K562 (cell line): ENCODE results near the gene NR0B1. TPM values are rescaled to one million over a fixed set of nuclear protein-coding genes. Genes with fewer than 3 reads are reported as not detected.

Experiments
- ATAC-seq: fragments of 200-7000 bp; cut with Tn5 transposase; 3 replicates; pipeline ENCODE4 v1.9.1; 2020; ENCODE audit warnings: moderate library complexity
- BruUV-seq: library from RNA; stranded (reverse); fragments of 400-500 nt; replicated peaks from 2 replicates; lab custom pipeline; 2021; lab: Mats Ljungman, UMichigan
- CTCF ChIA-PET: fragments of 300-600 bp; formaldehyde crosslinking; extraction: SDS; loops from one replicate; lab custom pipeline; 2021; ENCODE audit warnings: low intra/inter-chr PET ratio; lab: Yijun Ruan, JAX
- POLR2A ChIA-PET: fragments of 300-600, 350-650 bp; sonication (Branson Sonifier 250); formaldehyde crosslinking; extraction: SDS; loops from one replicate; lab custom pipeline; 2021; ENCODE audit warnings: antibody characterized with exemption, inconsistent platforms; lab: Yijun Ruan, JAX
- DNase-seq, 4 experiments: peaks; one replicate each; pipeline versions ENCODE4 v3.0.0 to v3.0.0-alpha.2; 2011 to 2018; ENCODE audit warnings: low spot score in 3 of 4, mixed read lengths in 3 of 4; ENCODE audit errors: extremely low read depth in 1 of 4
- FAIRE-seq: peaks from 2 replicates; lab custom pipeline; 2011; peaks lifted over from hg19 to GRCh38; lab: Jason Lieb, UNC
- H2AFZ ChIP-seq: 2 replicates; pipeline ENCODE4 v1.6.0; 2011; ENCODE audit warnings: low read depth, low read length, control low read depth, inconsistent platforms
- H3K27ac ChIP-seq: fragments of 200-600 bp; 3 replicates; pipeline ENCODE4 v1.8.0; 2011; ENCODE audit warnings: low read depth, mild to moderate bottlenecking, control low read depth, inconsistent platforms, low read length, moderate library complexity, mixed read lengths; ENCODE audit errors: extremely low read depth
- H3K27me3 ChIP-seq, 2 experiments: fragments of 300-600 bp in 1 of 2; 2 replicates in 1 of 2; 3 replicates in 1 of 2; pipeline versions ENCODE4 v1.6.0 to v1.8.0; 2011; ENCODE audit warnings: inconsistent platforms in 2 of 2, low read length in 2 of 2, mild to moderate bottlenecking in 1 of 2, mixed read lengths in 1 of 2, moderate library complexity in 1 of 2; ENCODE audit not compliant: control insufficient read depth in 2 of 2, insufficient read depth in 2 of 2
- H3K36me3 ChIP-seq: fragments of 300-600 bp; 3 replicates; pipeline ENCODE4 v1.8.0; 2011; ENCODE audit warnings: mild to moderate bottlenecking, low read length, inconsistent platforms; ENCODE audit not compliant: control insufficient read depth, insufficient read depth
- H3K4me1 ChIP-seq, 2 experiments: fragments of 200-600 bp in 1 of 2; replicated peaks in 1 of 2; 2 replicates in 1 of 2; 3 replicates in 1 of 2; pipeline versions ENCODE4 v1.5.1 to v1.8.0; 2011; ENCODE audit warnings: inconsistent platforms in 2 of 2, low read length in 2 of 2, mild to moderate bottlenecking in 1 of 2, mixed read lengths in 1 of 2, moderate library complexity in 1 of 2; ENCODE audit not compliant: control insufficient read depth in 2 of 2, insufficient read depth in 2 of 2
- H3K4me2 ChIP-seq: 2 replicates; pipeline ENCODE4 v1.6.1; 2011; ENCODE audit warnings: low read length, control low read depth, inconsistent platforms, mixed read lengths; ENCODE audit not compliant: insufficient read depth
- H3K4me3 ChIP-seq: fragments of 200-600 bp; sonication (generic), shearing (Covaris generic); 2 replicates; pipeline ENCODE4 v1.5.1; 2016; ENCODE audit warnings: control low read depth, inconsistent platforms
- H3K79me2 ChIP-seq: fragments of 200-600 bp; 3 replicates; pipeline ENCODE4 v1.8.0; 2011; ENCODE audit warnings: low read length, inconsistent platforms; ENCODE audit not compliant: control insufficient read depth, insufficient read depth
- H3K9ac ChIP-seq, 2 experiments: 2 replicates each; pipeline versions ENCODE4 v1.6.0 to v1.6.1; 2011; ENCODE audit warnings: low read depth in 2 of 2, low read length in 2 of 2, control low read depth in 1 of 2, inconsistent platforms in 1 of 2, mild to moderate bottlenecking in 1 of 2, mixed read lengths in 1 of 2; ENCODE audit not compliant: insufficient read depth in 1 of 2
- H3K9me1 ChIP-seq: one replicate; pipeline ENCODE4 v1.6.0; 2011; ENCODE audit warnings: inconsistent platforms, mild to moderate bottlenecking, low read length, moderate library complexity; ENCODE audit not compliant: control insufficient read depth, insufficient read depth
- H3K9me3 ChIP-seq: replicated peaks from 2 replicates; pipeline ENCODE4 v1.5.1; 2011; ENCODE audit warnings: low read depth, low read length, inconsistent platforms; ENCODE audit not compliant: control insufficient read depth, insufficient read depth
- H4K20me1 ChIP-seq: replicated peaks from 2 replicates; pipeline ENCODE4 v1.6.1; 2011; ENCODE audit warnings: low read length, inconsistent platforms, mixed read lengths; ENCODE audit not compliant: control insufficient read depth, insufficient read depth
- CHD2 ChIP-seq: IDR thresholded peaks from 2 replicates; pipeline ENCODE4 v1.6.1; 2011; ENCODE audit warnings: low read depth, low read length
- DEAF1 ChIP-seq: fragments of 450-650 bp; formaldehyde crosslinking; IDR thresholded peaks from 2 replicates; pipeline ENCODE4 v1.4.0; 2020; ENCODE audit warnings: mild to moderate bottlenecking, moderate library complexity
- HDAC8 ChIP-seq: fragments of 450-650 bp; IDR thresholded peaks from 2 replicates; pipeline ENCODE4 v1.6.1; 2016; ENCODE audit warnings: mild to moderate bottlenecking, missing genetic modification characterization, moderate library complexity, missing compliant biosample characterization
- MEF2D ChIP-seq: conservative IDR thresholded peaks from 2 replicates; pipeline ENCODE4 v1.6.1; 2016; ENCODE audit warnings: low read depth, missing genetic modification characterization, missing compliant biosample characterization
- POLR3A ChIP-seq: IDR thresholded peaks from 2 replicates; pipeline ENCODE4 v1.6.1; 2011; ENCODE audit warnings: borderline replicate concordance, mild to moderate bottlenecking, moderate library complexity; ENCODE audit not compliant: insufficient read length, insufficient read depth; ENCODE audit errors: extremely low read depth
- PRDM10 ChIP-seq: fragments of 450-650 bp; IDR thresholded peaks from 2 replicates; pipeline ENCODE4 v1.6.1; 2018; ENCODE audit not compliant: partially characterized antibody
- RBM17 ChIP-seq: fragments of 200-400 bp; formaldehyde crosslinking; IDR thresholded peaks from 2 replicates; pipeline ENCODE4 v1.6.1; 2017; ENCODE audit warnings: low read depth, mild to moderate bottlenecking, low read length, borderline replicate concordance
- TAL1 ChIP-seq: fragments of 450-650 bp; IDR thresholded peaks from 2 replicates; pipeline ENCODE4 v1.6.1; 2016; ENCODE audit warnings: mild to moderate bottlenecking
- THRA ChIP-seq: fragments of 450-650 bp; IDR thresholded peaks from 2 replicates; pipeline ENCODE4 v1.6.1; 2017; ENCODE audit warnings: mild to moderate bottlenecking, moderate library complexity
- ZNF431 ChIP-seq: sonication (generic); formaldehyde crosslinking; IDR thresholded peaks from 2 replicates; pipeline ENCODE4 v1.8.0; 2022; ENCODE audit warnings: mild to moderate bottlenecking, missing genetic modification reagents
- ZNF445 ChIP-seq: fragments of 250-450 bp; sonication (Bioruptor Pico); IDR thresholded peaks from 2 replicates; pipeline ENCODE4 v1.4.0; 2020; ENCODE audit warnings: low read depth, mild to moderate bottlenecking, moderate library complexity
- ZNF512 ChIP-seq: IDR thresholded peaks from 2 replicates; pipeline ENCODE4 v1.6.1; 2016; ENCODE audit warnings: missing genetic modification characterization, missing compliant biosample characterization
- ZNF644 ChIP-seq: fragments of 200-800 bp; sonication (Bioruptor generic); IDR thresholded peaks from 2 replicates; pipeline ENCODE4 v1.6.1; 2016; ENCODE audit warnings: low read depth, missing genetic modification characterization, missing compliant biosample characterization
- WGBS: fragments of 100-300 bp; shearing (Covaris generic); methylation state at CpG from one replicate; pipeline ENCODE4 v1.1.6; 2016; ENCODE audit warnings: low coverage, mixed read lengths; ENCODE audit not compliant: insufficient coverage; ENCODE audit errors: missing lambda C conversion rate; 5-methylcytosine and 5-hydroxymethylcytosine counted together
- in situ Hi-C: fragments of 300-500 bp; cut with MboI; formaldehyde crosslinking; loops from 4 replicates; pipeline ENCODE4 v1.15.0; 2018; ENCODE audit warnings: inconsistent platforms, mixed read lengths
- intact Hi-C: fragments of 100-400 bp; cut with micrococcal nuclease; formaldehyde crosslinking; loops from 2 replicates; pipeline ENCODE4 v1.14.2; 2022
- polyA plus RNA-seq, 8 experiments: library from polyadenylated mRNA; depleted of rRNA in 4 of 8; stranded (reverse) in 5 of 8; unstranded in 3 of 8; fragments of >200 nt; fragmentation: Nextera tagmentation in 2 of 8; fragmentation: Illumina TruSeq in 1 of 8; extraction: Ambion mirVana in 2 of 8; extraction: Trizol in 1 of 8; gene quantifications; 2 replicates each; pipeline versions ENCODE4 v1.2.1 to v1.2.3, GENCODE V29; 2011 to 2014; ENCODE audit warnings: inconsistent platforms in 1 of 8, missing spikeins in 1 of 8
- total RNA-seq, 7 experiments: library from RNA; depleted of rRNA in 6 of 7; stranded (reverse); fragments of >200 nt in 6 of 7; fragmentation: Illumina TruSeq in 2 of 7; extraction: Trizol in 2 of 7; gene quantifications; 2 replicates each; pipeline versions ENCODE4 v1.2.1 to v1.2.3, GENCODE V29; 2011 to 2021; ENCODE audit warnings: low replicate concordance in 1 of 7

The NR0B1 gene
- total and polyA plus RNA-seq, 9 of the 15 experiments (the other 6 are each of a cell fraction or from before 2014, with no cell fraction given) = not detected

GRCh38 chrX:30282527-30282926 lies 26.7 kb downstream of the NR0B1 start (continued):
- no peak for TF ChIP-seq ZNF431 (CRISPR knock-in tag)
- no peak for TF ChIP-seq ZNF644 (tag)
- no peak for TF ChIP-seq PRDM10
- no peak for TF ChIP-seq MEF2D
- no peak for TF ChIP-seq POLR3A
- no peak for TF ChIP-seq HDAC8 (tag)
- TF ChIP-seq TAL1 = no peak
- no peak for TF ChIP-seq CHD2
- TF ChIP-seq, all 486 proteins: peak for 0

- Histone ChIP-seq H3K27me3 (no peaks in the 10 kb centered on the region), H3K4me3 (no peak overlapping the region), H3K36me3 (no peaks in the 10 kb centered on the region), H3K9me1 (no peaks in the 10 kb centered on the region), H3K9me3 (no peaks in the 10 kb centered on the region), H3K4me2 (no peak overlapping the region), H4K20me1 (no peaks in the 10 kb centered on the region), H3K4me1 (peaks cover 0 to 20% of the 10 kb centered on the region in 2 experiments; a peak in 2 of 5 replicates), H3K9ac (no peak overlapping the region), H3K79me2 (no peaks in the 10 kb centered on the region), H3K27ac (no peak overlapping the region), H2AFZ (peak overlapping the region; percentile 45; the same call in 1 of the 2 replicates)
- CTCF ChIA-PET = no interaction called here
- DNase-seq (no peak), FAIRE-seq (no peak), ATAC-seq (no peak)
- in situ Hi-C loops = no loop called here
- no TSS peak for BruUV-seq
- POLR2A ChIA-PET = no interaction called here
- intact Hi-C loops = loop anchor here (5.0 kb wide), 1 partner anchor 63 kb away; the partner anchor contains the start of gene MAGEB2
- 56% methylated on average over 1 of the region's 1 CpG for WGBS
- TF ChIP-seq DEAF1 (no peak), THRA (no peak), RBM17 (no peak), ZNF512 (tag) (no peak), ZNF445 (CRISPR knock-in tag) (no peak)
Measured at GRCh38 chrX:30280428-30280827, 28.8 kb downstream of the NR0B1 start.
